ENCODE measurements around the gene LRRFIP2.
"Not testable (repeated sequence)": the region's sequence is repeated elsewhere in the genome, so short reads cannot be mapped to it uniquely, and the experiment has no call there.

LRRFIP2 gene

GRCh38 chr3:37189109-37189508 is 14.7 kb upstream of the LRRFIP2 start:
- DNase-seq (ENCODE audit: low read depth), result no peak

- no peak for DNase-seq (ENCODE audit: low read depth)
These were observed 9.6 kb upstream of the LRRFIP2 start for GRCh38 chr3:37183976-37184375.

- DNase-seq (ENCODE audit: low read depth), result no peak
These were observed 9.0 kb upstream of the LRRFIP2 start for GRCh38 chr3:37183375-37183831.

DNA sequence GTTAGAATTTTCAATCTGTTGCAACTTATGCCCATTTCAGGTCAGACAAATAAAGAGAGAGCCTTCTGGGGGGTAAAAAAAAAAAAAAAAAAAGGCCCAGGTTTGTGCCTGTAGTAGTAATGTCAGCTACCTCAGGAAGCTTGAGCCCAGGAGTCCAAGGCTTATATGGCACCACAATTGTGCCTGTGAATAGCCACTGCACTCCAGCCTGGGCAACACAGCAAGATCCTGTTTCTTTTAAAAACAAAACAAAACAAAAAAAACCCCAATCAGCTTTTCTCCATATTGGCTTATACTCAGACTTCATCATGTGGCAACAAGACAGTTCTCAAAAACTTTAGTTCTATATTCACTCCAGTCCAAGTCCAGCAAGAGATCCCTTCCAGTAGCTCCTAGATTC is 8.4 kb upstream of the LRRFIP2 start:
- no peak for DNase-seq (ENCODE audit: low read depth)

DNA sequence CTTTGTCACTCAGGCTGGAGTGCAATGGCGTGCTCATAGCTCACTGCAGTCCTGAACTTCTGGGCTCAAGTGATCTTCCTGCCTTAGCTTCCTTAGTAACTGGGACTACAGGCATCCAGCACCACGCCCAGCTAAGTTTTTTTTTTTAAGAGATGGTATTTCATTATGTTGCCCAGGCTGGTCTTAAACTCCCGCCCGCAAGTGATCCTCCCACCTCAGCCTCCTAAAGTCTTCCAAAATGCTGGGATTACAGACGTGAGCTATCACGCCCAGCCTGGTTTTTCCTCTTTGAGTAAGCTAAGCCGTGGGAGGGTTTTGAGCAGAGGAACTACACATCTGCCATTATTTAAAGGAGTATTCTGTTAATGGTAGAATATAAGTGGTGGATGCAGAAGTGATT is 7.4 kb upstream of the LRRFIP2 start:
- no peak for DNase-seq (ENCODE audit: low read depth)

DNA sequence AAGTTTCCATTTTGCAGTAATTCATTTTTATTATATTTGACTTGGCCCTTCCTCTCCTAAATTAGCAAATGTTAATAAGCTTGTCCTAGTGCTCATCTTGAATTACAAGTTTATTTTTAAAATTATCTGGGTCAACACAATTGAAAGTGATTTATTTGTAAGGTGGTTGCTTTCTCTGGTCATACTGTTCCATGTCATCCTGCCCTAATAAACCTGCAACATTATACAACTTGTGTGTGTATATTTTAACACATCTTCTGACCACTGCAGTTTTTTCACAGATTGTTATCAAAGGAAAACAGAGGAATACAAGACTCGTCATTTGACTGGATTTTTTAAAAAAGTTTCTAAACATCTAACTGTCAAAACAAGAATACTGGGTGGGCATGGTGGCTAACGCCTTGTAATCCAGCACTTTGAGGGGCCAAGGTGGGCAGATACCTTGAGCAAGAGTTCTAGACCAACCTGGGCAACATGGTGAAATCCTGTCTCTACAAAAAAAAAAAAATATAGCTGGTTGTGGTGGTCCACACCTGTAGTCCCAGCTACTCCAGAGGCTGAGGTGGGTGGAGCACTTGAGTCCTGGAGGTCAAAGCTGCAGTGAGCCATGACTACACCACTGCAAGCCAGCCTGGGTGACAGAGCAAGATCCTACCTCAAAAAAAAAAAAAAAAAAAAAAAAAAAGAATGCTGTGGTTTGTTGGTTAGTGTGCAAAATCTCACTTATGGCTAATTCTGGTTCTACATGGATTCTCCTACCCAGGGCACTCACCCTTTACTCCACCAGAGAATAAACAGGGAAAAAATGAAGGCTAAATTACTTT is 5.0 kb upstream of the LRRFIP2 start:
- DNase-seq (ENCODE audit: low read depth), result no peak

- no peak for DNase-seq (ENCODE audit: low read depth)
These were observed 576 bp downstream of the LRRFIP2 start for GRCh38 chr3:37173806-37174205.

GRCh38 chr3:37171144-37171543 is 3.2 kb downstream of the LRRFIP2 start:
- no peak for DNase-seq (ENCODE audit: low read depth)

- DNase-seq (ENCODE audit: low read depth), result no peak
These were observed 3.9 kb downstream of the LRRFIP2 start for GRCh38 chr3:37170513-37170912.

- DNase-seq (ENCODE audit: low read depth), result no peak
These were observed 4.3 kb downstream of the LRRFIP2 start for GRCh38 chr3:37170060-37170459.

DNA sequence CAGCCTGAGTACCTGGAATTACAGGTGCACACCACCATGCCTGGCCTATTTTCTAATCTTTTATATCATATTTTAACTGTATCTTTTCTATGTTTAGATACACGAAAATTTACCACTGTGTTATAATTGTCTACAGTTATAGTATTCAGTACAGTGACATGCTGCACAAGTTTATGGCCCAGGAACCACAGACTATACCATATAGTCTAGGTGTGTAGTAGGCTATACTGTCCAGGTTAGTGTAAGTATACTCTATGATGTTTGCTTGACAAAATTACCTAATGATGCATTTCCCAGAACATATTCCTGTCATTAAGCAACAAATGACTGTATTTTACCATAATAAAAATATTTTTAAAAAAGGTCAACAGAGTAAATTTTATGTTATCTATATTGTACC is 5.5 kb downstream of the LRRFIP2 start:
- no peak for DNase-seq (ENCODE audit: low read depth)

DNA sequence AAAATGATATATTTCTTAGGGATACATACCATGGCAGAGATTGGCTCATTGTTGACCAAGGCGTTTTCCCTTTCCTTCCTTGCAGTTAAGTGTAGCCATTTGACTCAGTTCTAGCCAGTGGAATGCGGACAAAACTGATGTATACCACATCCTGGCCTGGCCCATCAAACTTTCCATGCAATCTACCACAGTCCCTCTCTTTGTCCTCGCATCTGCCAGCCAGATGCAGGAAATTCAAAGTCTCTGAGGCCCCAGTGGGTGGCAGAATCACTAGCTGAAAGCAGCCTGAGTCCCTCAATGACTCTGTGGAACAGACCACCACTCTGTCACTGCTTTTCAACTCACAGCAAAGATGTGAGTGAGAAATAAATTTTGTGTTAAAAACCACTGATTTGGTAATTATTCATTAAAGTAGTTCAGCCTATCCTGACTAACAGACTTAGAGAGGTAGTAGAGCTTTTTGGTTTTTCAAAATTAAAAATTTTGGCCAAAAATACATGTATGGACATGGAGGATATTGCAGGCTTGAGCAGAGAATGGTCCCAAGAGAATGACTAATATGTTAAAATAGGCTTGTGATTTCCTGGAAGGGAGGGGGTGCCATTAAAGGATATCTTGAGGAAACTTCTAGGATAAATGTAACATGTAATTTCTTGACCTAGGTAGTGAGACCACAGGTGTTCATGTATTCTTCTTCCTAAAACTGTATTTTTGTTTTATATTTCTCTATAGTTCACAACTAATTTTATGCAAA is 10.9 kb downstream of the LRRFIP2 start:
- DNase-seq (ENCODE audit: low read depth), result no peak

DNA sequence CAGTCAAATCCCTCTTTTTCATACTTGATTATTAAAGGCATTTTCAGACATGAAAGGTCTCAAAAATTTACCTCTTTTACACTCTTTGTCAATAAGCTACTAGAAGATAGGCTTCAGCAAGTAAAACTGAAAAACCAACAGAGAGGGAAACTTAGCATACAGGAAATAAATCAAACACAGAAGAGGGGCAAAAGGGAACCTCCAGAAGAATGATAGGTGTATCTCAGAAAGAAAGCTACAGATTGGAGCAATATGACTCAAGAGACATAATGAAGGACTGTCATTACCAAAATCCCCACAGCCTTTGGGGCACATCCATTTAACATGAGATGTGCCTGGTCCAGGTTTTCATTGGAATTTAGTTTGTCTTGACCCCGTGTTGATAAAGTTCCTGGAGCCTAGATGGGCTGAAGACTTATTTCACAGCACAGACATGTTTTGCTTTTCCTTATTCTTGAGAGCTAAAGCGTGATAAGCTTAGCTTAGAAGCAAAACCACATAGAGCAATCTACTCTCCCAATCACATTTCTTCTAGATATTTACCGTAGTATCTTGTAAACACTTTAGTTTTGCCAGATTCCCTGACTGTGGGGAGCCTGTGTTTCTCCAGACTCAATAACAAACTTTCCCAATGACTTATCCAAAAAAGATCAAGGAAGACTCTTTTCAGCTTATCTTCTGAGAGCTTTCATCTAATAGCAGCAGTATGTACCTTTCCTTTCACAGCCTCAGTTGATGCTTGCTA is 11.7 kb downstream of the LRRFIP2 start:
- DNase-seq (ENCODE audit: low read depth), result no peak

- DNase-seq (ENCODE audit: low read depth), result no peak
These were observed 13.0 kb downstream of the LRRFIP2 start for GRCh38 chr3:37161351-37161750.

DNA sequence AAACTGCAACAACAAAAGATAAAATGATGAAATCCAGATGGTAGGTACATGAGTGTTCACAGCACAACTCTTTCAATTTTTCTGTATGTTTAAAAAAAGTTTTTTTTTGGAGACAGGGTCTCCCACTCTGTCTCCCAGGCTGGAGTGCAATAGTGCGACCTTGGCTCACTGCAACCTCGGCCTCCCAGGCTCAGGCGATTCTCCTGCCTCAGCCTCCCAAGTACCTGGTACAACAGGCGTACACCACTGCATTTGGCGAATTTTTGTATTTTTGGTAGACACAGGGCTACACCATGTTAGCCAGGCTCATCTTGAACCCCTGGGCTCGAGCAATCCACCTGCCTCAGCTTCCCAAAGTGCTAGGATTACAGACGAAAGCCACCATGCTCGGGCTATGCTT is 18.6 kb downstream of the LRRFIP2 start:
- DNase-seq (ENCODE audit: low read depth), result no peak

- DNase-seq (ENCODE audit: low read depth), result no peak
These were observed 19.6 kb downstream of the LRRFIP2 start for GRCh38 chr3:37154668-37155314.

GRCh38 chr3:37150621-37151020 is 23.8 kb downstream of the LRRFIP2 start:
- no peak for DNase-seq (ENCODE audit: low read depth)

GRCh38 chr3:37149257-37149656 is 25.1 kb downstream of the LRRFIP2 start:
- no peak for DNase-seq (ENCODE audit: low read depth)

DNA sequence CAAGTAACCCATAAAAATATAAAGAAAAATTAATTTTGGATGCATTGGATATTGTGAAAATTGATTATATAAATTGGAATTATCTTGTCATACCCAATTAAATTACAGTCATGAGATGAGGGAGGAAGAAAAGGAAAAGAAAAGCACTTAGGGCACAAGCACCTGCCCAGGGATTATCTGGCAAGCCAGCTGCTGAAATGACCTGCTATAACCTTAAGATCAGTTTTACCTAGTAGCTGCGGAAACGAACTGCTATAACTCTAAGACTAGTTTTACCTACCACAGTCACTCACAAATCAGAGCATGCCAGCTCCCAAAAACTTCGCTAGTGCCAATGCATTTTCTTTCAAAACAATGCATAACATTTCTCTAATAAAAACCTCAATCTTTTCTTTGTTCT is 26.2 kb downstream of the LRRFIP2 start:
- no peak for DNase-seq (ENCODE audit: low read depth)

DNA sequence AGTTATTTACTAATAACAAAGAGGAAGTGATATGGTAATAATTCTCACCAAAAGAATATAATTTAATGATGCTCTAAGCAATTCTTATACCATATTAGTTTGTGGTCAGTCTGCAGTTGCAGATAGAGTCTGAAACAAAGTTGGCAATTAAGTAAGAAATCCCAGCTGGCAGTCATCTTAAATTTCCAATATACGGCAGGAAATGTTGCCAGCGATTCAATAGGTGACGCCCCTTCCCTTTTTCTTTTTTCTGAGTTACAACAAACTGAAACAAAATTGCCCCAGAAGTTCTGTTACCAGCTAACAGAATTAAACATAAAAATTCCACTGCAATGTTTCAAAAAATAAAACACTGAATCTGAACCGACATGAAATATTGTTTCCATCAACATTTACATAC is 26.7 kb downstream of the LRRFIP2 start:
- no peak for DNase-seq (ENCODE audit: low read depth)

DNA sequence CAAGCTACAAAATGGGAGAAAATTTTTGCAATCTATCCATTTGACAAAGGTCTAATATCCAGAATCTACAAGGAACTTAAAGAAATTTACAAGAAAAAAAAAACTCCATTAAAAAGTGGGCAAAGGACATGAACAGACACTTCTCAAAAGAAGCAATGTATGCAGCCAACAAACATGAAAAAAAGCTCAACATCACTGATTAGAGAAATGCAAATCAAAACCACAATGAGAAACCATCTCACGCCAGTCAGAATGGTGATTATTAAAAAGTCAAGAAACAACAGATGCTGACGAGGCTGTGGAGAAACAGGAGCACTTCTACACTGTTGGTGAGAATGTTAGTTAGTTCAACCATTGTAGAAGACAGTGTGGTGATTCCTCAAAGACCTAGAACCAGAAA is 27.5 kb downstream of the LRRFIP2 start:
- not testable (repeated sequence) for DNase-seq (ENCODE audit: low read depth)

DNA sequence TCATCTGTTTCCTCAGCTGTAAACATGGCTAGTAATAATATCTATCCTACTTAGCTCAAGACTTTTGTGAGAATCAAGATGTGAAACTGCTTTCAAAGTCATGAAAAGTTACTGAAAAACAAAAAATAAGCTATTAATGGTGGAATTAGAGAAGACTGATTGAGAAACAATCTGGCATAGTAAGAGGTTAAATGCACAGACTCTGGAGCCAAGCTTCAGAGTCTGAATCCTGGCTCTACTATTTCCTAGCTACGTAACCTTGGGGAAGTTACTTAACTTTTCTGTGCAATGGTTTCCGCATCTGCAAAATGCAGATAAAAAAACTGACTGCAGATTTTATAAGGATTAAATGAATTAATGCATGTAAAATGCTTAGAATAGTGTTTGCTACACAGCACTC is 28.8 kb downstream of the LRRFIP2 start:
- DNase-seq (ENCODE audit: low read depth), result no peak

Data from stimulated activated CD8-positive, alpha-beta memory T cell treated with anti-CD3 and anti-CD28 coated beads, Interleukin-12 subunit alpha, Interleukin-12 subunit beta, amount 100 ng/mL, for 1 hour (primary cell).